MG63 (cell line): ENCODE results near the gene RAB3B. TPM values are rescaled to one million over a fixed set of nuclear protein-coding genes. Genes with fewer than 3 reads are reported as not detected.

Experiments
- DNase-seq: peaks from one replicate; pipeline ENCODE4 v3.0.0-alpha.2; 2020
- H3K27me3 ChIP-seq: fragments of 250-450 bp; sonication (Bioruptor Pico); 2 replicates; pipeline ENCODE4 v1.5.1; 2020; ENCODE audit warnings: mild to moderate bottlenecking, moderate library complexity
- H3K36me3 ChIP-seq: fragments of 250-450 bp; sonication (Bioruptor Pico); 2 replicates; pipeline ENCODE4 v1.5.1; 2020; ENCODE audit warnings: mild to moderate bottlenecking, moderate library complexity
- H3K4me3 ChIP-seq: fragments of 250-450 bp; sonication (Bioruptor Pico); 2 replicates; pipeline ENCODE4 v1.5.1; 2020; ENCODE audit warnings: mild to moderate bottlenecking, moderate library complexity
- H3K9me3 ChIP-seq: fragments of 250-450 bp; sonication (Bioruptor Pico); 2 replicates; pipeline ENCODE4 v1.5.1; 2020; ENCODE audit warnings: mild to moderate bottlenecking, moderate library complexity
- total RNA-seq: library from RNA; depleted of rRNA; stranded (reverse); fragments of >200 nt; shearing (Covaris generic); gene quantifications from 2 replicates; pipeline ENCODE4 v1.2.3, GENCODE V29; 2014; ENCODE audit warnings: low replicate concordance

Gene RAB3B
- total RNA-seq, 1 experiment from 2014 or later = 0.53 TPM

GRCh38 chr1:51946300-51946699 lies 44.2 kb downstream of the RAB3B start:
- DNase-seq = no peak
- H3K9me3 ChIP-seq = no peaks in the 10 kb centered on the region
- H3K36me3 ChIP-seq = no peaks in the 10 kb centered on the region
- no peaks in the 10 kb centered on the region for H3K27me3 ChIP-seq
- no peak overlapping the region for H3K4me3 ChIP-seq

- Histone ChIP-seq H3K36me3 (no peaks in the 10 kb centered on the region), H3K27me3 (no peaks in the 10 kb centered on the region), H3K9me3 (no peaks in the 10 kb centered on the region), H3K4me3 (no peak overlapping the region)
- peak; percentile 23 for DNase-seq
Measured at GRCh38 chr1:51945591-51945990, 44.9 kb downstream of the RAB3B start.

GRCh38 chr1:51942281-51942680 lies 48.2 kb downstream of the RAB3B start:
- no peak for DNase-seq
- Histone ChIP-seq H3K36me3 (no peaks in the 10 kb centered on the region), H3K9me3 (no peaks in the 10 kb centered on the region), H3K4me3 (no peak overlapping the region), H3K27me3 (no peaks in the 10 kb centered on the region)

GRCh38 chr1:51941528-51941927 lies 49.0 kb downstream of the RAB3B start:
- H3K9me3 ChIP-seq = no peaks in the 10 kb centered on the region
- no peak overlapping the region for H3K4me3 ChIP-seq
- DNase-seq = no peak
- H3K36me3 ChIP-seq = no peaks in the 10 kb centered on the region
- no peaks in the 10 kb centered on the region for H3K27me3 ChIP-seq

- Histone ChIP-seq H3K27me3 (no peaks in the 10 kb centered on the region), H3K4me3 (no peak overlapping the region), H3K36me3 (no peaks in the 10 kb centered on the region), H3K9me3 (no peaks in the 10 kb centered on the region)
- DNase-seq = no peak
Measured at GRCh38 chr1:51937112-51937511, 53.4 kb downstream of the RAB3B start.

GRCh38 chr1:51936531-51936930 lies 54.0 kb downstream of the RAB3B start:
- H3K36me3 ChIP-seq = no peaks in the 10 kb centered on the region
- peak; percentile 30 for DNase-seq

GRCh38 chr1:51933344-51933743 lies 57.2 kb downstream of the RAB3B start:
- Histone ChIP-seq H3K9me3 (no peaks in the 10 kb centered on the region), H3K4me3 (no peak overlapping the region), H3K36me3 (no peaks in the 10 kb centered on the region), H3K27me3 (no peaks in the 10 kb centered on the region)
- DNase-seq = no peak

More at GRCh38 chr1:51936531-51936930, 54.0 kb downstream of the RAB3B start:
- H3K9me3 ChIP-seq = no peaks in the 10 kb centered on the region
- H3K27me3 ChIP-seq = no peaks in the 10 kb centered on the region
- H3K4me3 ChIP-seq = no peak overlapping the region

- H3K27me3 ChIP-seq = no peaks in the 10 kb centered on the region
- H3K9me3 ChIP-seq = no peaks in the 10 kb centered on the region
- no peak for DNase-seq
- H3K4me3 ChIP-seq = no peak overlapping the region
- H3K36me3 ChIP-seq = no peaks in the 10 kb centered on the region
Measured at GRCh38 chr1:51930329-51930728, 60.2 kb downstream of the RAB3B start.

- Histone ChIP-seq H3K36me3 (no peaks in the 10 kb centered on the region), H3K9me3 (no peaks in the 10 kb centered on the region), H3K4me3 (no peak overlapping the region), H3K27me3 (no peaks in the 10 kb centered on the region)
- no peak for DNase-seq
Measured at GRCh38 chr1:51928896-51929295, 61.6 kb downstream of the RAB3B start.

- Histone ChIP-seq H3K36me3 (no peaks in the 10 kb centered on the region), H3K4me3 (no peak overlapping the region), H3K27me3 (no peaks in the 10 kb centered on the region), H3K9me3 (no peaks in the 10 kb centered on the region)
- no peak for DNase-seq
Measured at GRCh38 chr1:51927029-51927428, 63.5 kb downstream of the RAB3B start.

GRCh38 chr1:51926171-51926812 lies 64.2 kb downstream of the RAB3B start:
- H3K4me3 ChIP-seq = no peak overlapping the region
- H3K27me3 ChIP-seq = no peaks in the 10 kb centered on the region
- peak; percentile 18 for DNase-seq
- no peaks in the 10 kb centered on the region for H3K9me3 ChIP-seq
- H3K36me3 ChIP-seq = no peaks in the 10 kb centered on the region

GRCh38 chr1:51924455-51924854 lies 66.0 kb downstream of the RAB3B start:
- no peak overlapping the region for H3K4me3 ChIP-seq
- peak; percentile 10 for DNase-seq
- no peaks in the 10 kb centered on the region for H3K9me3 ChIP-seq
- H3K27me3 ChIP-seq = no peaks in the 10 kb centered on the region
- no peaks in the 10 kb centered on the region for H3K36me3 ChIP-seq

GRCh38 chr1:51922040-51922439 lies 68.5 kb downstream of the RAB3B start:
- no peak for DNase-seq

GRCh38 chr1:51920130-51920529 lies 70.4 kb downstream of the RAB3B start:
- Histone ChIP-seq H3K27me3 (no peaks in the 10 kb centered on the region), H3K4me3 (no peak overlapping the region), H3K9me3 (no peaks in the 10 kb centered on the region), H3K36me3 (no peaks in the 10 kb centered on the region)
- DNase-seq = no peak

More at GRCh38 chr1:51922040-51922439, 68.5 kb downstream of the RAB3B start:
- no peak overlapping the region for H3K4me3 ChIP-seq
- no peaks in the 10 kb centered on the region for H3K36me3 ChIP-seq
- no peaks in the 10 kb centered on the region for H3K9me3 ChIP-seq
- no peaks in the 10 kb centered on the region for H3K27me3 ChIP-seq

GRCh38 chr1:51919684-51920083 lies 70.8 kb downstream of the RAB3B start:
- H3K36me3 ChIP-seq = no peaks in the 10 kb centered on the region
- DNase-seq = no peak
- H3K4me3 ChIP-seq = no peak overlapping the region
- no peaks in the 10 kb centered on the region for H3K9me3 ChIP-seq
- H3K27me3 ChIP-seq = no peaks in the 10 kb centered on the region

- no peaks in the 10 kb centered on the region for H3K27me3 ChIP-seq
- no peaks in the 10 kb centered on the region for H3K36me3 ChIP-seq
- peak; percentile 51 for DNase-seq
- 0 out of 2 replicates have a peak, but pooled peaks cover 4% of the 10 kb centered on the region for H3K9me3 ChIP-seq
- no peak overlapping the region for H3K4me3 ChIP-seq
Measured at GRCh38 chr1:51916587-51917405, 73.7 kb downstream of the RAB3B start.

- Histone ChIP-seq H3K9me3 (0 out of 2 replicates have a peak, but pooled peaks cover 4% of the 10 kb centered on the region), H3K27me3 (no peaks in the 10 kb centered on the region), H3K4me3 (no peak overlapping the region), H3K36me3 (no peaks in the 10 kb centered on the region)
- DNase-seq = no peak
Measured at GRCh38 chr1:51915951-51916350, 74.5 kb downstream of the RAB3B start.

- H3K9me3 ChIP-seq = 0 out of 2 replicates have a peak, but pooled peaks cover 4% of the 10 kb centered on the region
- H3K27me3 ChIP-seq = no peaks in the 10 kb centered on the region
- DNase-seq = no peak
- H3K4me3 ChIP-seq = no peak overlapping the region
- no peaks in the 10 kb centered on the region for H3K36me3 ChIP-seq
Measured at GRCh38 chr1:51912881-51913280, 77.6 kb downstream of the RAB3B start.
